GM18520 (cell line): ENCODE data around the gene KIAA1614.

ENCODE experiments used
- ATAC-seq: cut with Tn5 transposase; IDR thresholded peaks from one replicate; pipeline ENCODE4 v1.9.1; 2021; ENCODE audit not compliant: unreplicated experiment

Gene KIAA1614

DNA sequence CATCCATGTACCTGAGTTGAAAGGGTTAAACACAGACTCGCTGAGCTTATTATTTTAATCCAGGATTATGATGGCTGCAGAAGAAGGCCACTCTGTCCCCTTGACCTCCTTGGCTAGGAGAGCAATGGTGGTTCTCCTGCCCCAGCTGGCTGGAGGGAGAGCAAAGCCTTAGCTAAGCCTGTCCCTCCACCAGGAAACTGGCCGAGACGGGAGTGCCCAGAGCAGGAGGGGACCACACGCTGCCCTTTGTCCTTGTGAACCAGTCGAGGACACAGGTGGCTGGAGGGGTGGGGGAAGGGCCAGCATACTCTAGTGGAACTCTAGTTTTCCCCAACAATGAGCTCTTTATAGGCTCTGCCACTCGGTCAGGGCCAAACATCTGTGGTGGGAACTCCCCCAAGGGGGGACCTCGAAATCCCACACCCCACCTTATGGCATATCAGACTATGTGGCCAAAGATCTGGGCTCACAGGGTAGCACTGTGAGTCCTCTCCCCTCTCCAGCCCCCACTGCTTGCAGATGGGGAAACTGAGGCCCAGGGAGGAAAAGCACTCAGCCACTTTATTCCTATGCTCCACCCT is 12.9 kb downstream of the KIAA1614 start:
- ATAC-seq = no peak

DNA sequence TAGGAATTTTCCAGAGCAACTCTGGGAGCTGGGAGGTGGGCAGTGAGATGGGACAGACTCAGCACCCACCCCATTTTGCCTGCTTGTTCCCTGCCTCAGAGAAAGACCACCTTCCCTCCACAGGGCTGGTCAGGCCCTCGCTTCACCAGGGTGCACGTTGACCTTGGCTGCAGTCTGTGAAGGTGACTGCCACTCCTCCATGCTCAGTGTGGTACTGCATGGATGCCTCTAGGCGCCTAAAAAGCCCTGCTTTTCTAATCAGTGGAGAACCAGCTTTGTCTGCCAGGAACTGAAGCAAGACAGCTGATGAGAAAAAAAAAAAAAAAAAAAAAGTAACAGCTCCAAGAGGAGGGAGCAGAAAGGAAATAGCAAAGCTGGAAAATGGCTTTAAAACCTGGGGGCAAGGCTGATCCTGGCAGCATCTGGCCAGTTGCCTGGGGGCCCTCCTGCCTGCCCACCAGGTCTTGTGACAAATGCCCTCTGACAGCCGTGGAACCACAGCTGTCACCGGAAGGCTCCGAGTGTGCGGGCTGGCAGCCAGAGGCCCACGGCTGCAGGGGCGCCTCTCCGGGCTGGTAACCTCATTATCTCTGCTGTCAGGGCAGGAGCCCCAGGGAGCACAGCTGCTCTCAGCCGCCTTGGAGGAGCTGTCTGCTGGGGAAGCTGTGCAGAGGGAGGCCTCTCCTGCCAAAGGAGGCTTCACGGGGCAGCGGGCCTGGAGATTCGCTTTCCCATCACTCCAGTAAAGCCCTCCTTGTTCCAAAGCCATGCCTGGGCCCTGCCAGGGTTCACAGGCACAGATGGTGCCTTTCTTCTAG is 13.7 kb downstream of the KIAA1614 start:
- no peak for ATAC-seq

DNA sequence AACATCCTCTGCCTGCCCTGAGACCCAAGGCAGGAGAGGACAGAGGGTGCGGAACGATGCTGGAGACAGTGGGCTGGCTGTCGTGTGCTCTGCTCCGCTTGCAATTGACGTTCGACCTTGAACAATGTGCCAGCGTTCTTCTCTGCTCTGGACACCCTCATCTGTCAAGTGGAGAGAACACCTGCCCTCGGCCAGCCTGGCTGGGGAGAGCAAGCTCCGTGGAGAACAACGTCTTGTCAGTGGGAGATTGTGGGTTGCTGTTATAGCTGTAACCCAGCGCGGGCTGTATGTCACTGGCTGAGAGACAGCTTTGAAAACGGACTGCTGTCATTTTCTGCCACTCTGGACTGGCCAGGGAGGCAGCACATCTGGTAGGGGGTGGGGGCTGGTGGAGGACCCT is 14.7 kb downstream of the KIAA1614 start:
- ATAC-seq = no peak

DNA sequence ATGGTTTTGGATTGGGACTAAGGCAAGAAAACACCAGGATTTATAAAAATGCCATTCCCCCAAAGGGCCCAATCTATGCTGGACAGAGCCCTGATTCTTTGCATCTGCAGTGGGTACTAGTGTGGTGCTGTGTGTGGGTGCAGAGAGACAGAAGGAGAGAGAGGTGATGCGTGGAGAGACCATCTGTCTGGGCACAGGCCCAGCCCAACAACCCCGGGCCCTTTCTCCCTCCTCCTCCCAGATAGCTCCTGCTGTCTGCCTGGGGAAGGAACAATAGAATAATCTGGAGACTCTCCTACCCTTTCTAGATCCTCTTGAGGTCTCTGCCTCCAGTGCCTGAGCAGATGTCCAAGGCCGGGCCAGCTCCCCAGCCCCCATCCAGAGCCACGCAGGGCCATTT is 15.1 kb downstream of the KIAA1614 start:
- no peak for ATAC-seq

DNA sequence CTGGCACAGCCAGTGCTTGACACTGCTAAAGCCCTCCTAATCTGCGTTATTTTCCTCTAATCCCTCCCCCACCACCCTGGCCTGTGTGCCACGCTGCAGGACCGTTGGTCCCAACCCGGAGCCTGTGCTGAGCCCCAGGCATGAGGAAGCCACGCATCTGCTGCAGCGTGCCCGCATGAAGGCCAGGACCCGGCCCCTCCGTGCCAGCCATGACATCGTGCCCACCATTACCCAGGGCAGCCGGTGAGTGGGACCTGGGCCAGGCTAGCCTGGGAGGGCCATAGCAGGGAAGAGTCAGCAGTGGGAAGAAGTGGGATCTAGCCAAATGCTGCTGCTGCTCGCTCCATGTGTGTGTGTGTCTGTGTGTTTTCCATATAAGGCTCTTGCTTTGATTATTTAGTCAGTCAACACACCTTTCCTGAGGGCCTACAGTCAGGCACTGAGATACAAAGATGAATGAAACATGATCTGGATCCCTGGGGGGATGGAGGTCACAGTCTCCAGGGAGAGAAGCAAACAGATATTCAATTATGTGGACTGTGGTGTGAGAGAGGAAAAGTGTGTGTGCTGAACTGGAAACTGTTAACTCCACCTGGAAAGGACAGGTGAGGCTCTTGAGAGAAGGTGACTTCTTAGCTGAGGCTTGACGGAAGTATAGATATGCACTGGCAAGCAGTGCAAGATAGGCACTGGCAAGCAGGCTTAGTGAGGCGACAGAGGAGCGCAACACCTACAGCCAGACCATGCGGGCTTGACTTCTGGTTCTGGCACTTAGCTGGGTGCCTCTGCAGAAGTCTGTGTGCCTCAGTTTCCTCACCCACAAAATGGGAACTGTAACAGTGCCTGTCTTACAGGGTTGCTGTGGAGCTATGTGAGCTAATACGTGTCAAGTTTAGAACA is 15.9 kb downstream of the KIAA1614 start:
- no peak for ATAC-seq

DNA sequence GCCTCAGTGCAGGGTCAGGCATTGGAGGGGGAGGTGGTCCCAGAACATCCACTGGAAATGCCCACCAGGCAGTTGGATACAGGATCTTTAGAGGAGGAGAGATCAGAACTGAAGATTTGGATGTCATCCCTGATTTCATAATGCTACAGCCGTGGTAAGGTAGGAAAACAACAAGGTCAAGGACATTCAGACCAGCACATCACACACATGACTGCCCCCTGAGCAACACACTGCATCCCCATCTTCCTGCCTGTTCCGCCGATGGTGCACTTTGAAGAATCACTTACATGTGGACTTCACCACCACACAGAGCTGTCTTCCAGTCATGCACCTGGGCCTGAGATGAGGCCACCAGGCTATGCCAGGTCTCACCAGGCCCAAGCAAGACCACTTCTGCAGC is 16.7 kb downstream of the KIAA1614 start:
- no peak for ATAC-seq

DNA sequence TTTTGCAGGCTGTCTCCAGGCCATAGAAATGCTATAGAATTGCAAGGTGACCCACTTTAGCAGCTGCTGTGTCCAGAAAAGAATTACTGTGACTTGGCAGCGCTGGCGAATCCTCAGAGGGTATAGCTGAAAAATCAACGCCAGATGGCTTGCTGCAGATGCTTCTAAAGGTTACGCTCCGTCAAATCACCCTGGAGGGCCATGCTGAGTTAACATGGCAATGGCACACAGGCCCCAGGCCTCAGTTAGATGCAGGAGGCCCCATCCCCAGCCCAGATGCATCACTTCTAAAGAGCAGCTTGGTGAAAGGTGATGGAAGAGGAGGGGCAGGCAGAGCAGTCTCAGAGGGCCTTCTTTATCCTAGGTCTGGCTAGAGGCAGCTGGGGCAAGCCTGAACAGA is 18.0 kb downstream of the KIAA1614 start:
- ATAC-seq = no peak

DNA sequence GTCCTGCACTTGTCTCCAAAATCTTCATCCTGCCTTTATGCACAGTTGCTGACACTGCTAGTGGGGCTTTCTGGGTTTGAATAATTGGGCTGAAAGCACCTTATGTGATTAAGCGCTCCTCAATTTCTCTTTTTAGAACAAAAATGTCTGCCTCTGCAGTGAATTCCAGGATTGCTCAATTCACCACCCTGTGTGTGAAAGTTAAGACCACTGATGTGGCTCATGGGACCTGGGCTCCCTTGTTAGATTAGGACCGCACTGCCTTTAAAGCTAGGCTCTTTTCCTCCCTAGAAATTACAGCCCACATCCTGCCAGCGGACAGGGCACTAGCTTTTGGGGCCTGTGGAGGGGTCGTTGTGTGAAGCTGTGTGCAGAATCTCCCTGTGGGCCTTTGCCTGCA is 18.8 kb downstream of the KIAA1614 start:
- no peak for ATAC-seq

DNA sequence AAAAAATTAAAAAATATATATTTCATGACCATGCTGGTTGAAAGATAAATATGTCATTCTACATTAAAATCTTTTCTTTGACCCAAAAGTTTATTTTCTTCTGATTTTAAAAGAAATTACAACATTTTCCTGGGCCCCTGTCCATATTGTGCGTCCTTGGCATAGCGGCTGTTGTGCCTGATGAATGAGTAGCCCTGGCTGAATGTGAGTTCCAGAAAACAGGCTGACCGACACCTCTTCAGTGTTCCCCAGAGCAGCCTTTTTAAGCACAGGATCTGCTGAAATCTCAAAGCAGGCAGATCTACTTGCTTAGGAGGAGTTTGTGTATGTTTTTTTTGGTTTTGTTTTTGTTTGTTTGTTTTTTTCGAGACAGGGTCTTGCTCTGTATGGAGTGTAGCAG is 19.7 kb downstream of the KIAA1614 start:
- no peak for ATAC-seq

DNA sequence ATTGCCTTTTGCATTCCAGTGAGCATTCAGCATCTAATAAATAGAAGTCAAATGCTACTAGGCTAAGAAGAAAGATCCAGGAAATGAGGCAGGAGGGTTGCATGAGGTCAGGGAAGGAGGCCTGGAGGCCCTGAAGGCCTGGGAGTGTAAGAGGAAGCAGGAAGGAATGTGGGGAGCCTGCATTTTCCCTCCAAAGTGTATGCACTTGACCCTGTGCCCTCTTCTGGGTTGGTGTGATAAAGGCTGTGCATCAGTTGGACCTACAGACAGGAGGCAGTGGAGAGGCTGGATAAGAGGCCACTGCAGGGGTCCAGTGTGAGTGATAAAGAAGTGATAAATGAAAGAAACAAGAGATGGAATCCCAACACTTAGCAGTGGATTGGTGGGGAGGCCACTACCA is 20.4 kb downstream of the KIAA1614 start:
- no peak for ATAC-seq

DNA sequence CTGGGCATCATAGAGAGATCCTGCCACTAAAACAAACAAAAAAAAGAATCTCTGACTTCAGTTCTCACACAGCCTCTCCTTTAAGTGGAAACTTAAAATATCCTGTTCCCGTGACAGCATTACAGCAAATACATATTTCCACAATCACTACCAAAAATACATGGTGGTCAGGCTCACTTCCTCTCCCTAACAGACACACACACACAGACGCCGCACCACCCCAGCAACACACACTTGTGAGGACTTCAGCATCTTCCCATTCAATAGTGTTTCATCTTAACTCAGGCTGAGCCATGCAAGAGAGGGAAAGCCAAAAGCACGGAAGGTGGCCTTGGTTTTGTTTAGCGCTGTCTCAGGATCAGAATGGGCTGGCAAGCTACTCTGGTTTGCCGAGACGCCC is 21.9 kb downstream of the KIAA1614 start:
- ATAC-seq = no peak

DNA sequence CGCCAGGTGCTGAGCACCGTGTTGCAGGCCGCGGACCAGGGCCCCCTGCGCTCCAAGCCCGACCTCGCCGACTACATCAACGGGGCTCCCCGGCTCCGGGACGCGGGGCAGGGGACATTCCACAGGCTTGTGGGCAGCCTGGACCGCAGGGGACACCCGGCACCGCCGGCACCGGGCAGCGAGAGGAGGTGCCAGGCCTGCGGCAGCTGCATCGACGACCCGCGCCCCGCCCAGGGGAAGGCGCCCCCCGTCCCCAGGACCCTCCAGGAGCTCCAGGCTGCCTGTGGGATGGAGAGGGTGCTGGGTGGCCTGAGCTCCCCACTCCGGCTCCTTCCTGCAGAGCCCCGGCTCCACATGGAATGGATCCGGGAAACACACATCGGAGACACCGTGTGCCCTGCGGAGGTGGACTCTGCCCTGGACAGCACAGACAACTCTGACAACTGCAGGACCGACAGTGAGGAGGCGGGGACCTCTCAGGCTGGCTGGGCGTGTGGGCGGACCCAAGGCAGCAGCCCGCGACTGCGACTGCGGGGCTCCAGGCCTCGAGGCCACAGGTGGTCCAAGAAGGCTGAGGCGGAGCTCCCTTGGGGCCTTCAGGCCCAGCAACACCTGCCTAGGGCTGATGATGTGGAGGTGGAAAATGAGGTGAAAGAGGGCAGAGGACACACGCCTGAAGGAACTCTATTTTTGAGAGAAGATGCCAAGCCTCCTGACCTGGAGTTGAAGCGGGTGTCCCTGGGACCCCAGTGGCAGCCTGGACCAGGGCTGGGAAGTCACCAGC is 22.8 kb downstream of the KIAA1614 start:
- no peak for ATAC-seq

DNA sequence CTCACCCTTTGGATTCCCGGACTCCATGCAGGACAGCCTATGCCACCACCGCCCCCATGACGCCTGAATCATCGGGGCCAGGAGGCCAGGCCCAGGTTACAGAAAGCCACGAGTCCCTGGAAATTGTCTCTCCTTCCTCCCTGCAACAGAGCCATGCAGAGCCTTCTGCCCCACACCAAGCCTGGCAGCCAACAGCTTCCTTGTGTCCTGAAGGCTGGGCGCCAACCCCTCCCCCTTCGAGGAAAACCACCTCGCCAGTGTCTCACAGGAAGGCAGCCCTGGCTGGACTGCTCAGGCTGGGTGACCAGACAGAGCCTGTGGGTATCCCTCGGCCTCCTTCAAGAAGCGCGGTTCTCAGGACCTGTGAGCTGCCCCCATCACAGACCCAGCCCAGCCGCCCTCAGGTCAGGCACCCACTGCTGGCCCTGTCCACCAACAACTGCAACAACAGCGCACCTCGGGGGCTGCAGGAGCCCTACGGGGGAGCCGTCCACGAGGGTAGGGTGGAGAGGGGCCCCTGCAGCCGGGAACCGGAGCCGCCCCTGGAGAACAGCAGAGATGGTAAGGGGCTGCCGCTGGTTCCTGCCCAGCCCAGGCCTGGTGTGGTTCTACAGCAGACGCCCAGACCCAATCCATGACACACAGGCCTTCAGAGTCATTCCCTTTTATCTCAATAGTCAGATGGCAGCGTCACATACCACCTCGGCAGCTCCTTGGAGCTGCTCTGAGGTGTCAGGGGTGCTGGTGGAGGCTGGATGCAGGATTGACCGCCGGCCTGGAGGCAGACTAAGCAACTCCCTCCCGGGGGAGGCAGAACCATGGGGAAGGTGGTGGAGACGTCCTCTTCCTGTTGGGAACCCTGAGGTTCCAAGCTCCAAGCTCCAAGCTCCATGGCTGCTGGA is 23.7 kb downstream of the KIAA1614 start:
- ATAC-seq = no peak

DNA sequence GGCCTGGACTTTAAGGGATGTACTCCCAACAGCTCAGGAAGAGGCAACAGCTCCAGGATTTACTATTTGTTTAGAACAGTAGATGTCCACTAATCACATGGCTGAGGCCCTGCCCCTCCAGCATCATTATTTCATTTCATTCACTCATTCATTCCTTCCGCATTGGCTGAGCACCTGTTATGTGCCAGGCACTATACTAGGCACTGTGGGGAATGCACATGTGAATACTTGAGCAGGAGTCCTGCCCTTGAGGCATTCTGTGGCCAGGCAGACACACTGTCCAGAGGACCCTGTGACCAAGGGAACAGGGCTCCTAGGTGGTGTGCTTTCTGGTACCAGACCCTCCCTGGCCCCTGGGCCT is 24.3 kb downstream of the KIAA1614 start:
- ATAC-seq = no peak

DNA sequence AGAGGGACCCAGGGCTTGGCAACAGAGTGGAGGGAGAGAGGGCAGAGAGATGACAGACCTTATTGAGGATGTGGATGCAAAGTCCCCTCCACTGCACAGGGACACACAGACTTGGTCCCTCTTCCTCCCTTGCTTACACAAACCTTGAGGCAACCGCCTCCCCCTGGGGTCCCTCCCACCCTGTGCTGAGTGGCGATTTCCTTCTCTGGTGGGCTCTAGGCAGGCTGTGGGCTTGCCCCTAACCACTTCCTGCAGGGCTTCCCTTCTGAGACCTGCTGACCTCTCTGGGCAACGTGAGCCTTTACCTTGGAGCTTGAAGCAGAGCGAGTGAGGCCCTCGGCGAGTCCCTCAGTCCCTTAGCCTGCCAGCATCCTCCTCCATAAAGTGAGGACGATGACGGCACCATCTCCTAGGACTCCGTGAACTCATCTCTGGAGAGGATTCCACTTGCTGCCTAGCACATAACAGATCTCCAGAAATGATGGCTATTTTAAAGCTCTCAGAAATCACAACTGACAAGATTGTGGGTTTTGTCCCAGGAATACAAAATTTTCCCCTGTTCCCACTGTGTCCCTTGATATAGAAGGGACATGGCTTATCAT is 25.0 kb downstream of the KIAA1614 start:
- no peak for ATAC-seq

DNA sequence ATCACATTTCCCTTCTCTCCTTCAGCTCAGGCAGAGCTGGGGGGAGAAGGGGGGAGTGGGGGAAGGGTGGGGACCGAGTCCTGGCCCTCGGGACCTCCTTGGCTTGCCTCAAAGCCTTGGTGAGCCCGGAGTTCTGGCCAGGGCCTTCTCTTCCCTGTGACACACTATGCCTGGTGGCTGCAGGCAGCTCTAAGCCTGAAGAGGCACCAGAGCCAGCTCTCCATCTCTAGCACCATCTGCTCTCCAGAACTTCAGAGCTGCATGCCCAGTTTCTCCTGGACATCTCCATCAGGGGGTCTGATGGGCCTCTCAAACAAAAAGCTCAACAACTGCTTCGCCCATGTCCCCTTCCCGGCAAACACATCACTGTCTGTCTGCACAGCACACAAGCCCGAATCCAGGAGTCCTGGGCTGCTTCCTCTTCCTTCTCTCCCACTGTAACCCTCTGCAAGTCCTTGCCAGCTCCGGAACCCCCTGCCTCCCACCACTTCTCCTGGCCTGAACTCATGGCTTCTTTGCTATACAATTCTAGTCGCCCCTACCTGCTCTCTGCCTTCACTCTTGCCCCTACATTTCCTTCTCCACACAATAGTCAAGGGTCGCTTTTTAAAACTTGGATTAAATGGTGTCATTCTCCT is 26.5 kb downstream of the KIAA1614 start:
- no peak for ATAC-seq

DNA sequence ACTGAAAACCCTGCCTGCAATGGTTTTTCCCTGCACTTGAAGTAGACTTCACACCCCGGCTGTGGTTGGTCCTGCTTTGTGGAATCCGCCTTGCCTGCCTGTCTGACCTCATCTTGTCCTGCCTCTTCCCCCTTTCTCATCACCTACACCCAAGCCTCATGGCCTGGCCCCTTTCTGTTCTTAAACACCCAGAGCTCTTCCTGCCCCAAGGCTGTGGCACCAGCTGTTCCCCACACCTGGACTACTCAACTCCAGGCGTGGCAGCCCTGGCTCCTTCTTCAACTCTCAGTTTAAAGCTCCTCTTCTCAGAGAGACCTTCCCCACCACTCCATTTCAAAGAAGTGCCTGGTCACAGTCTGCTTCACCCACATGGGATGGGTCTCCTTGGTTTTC is 27.0 kb downstream of the KIAA1614 start:
- ATAC-seq = no peak

DNA sequence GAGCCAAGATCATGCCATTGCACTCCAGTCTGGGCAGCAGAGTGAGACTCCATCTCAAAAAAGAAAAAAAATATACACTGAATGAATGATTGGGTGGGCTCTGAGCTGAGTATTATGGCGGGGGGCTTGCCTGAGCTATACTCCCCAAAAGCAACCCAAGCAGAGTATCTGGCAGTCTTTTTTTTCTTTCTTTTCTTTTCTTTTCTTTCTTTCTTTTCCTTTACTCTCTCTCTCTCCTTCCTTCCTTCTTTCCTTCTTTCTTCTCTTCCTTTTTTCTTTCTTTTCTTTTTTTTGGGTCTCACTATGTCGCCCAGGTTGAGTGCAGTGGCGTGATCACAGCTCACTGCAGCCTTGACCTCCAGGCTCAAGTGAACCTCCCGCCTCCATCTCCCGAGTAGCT is 27.7 kb downstream of the KIAA1614 start:
- no peak for ATAC-seq

DNA sequence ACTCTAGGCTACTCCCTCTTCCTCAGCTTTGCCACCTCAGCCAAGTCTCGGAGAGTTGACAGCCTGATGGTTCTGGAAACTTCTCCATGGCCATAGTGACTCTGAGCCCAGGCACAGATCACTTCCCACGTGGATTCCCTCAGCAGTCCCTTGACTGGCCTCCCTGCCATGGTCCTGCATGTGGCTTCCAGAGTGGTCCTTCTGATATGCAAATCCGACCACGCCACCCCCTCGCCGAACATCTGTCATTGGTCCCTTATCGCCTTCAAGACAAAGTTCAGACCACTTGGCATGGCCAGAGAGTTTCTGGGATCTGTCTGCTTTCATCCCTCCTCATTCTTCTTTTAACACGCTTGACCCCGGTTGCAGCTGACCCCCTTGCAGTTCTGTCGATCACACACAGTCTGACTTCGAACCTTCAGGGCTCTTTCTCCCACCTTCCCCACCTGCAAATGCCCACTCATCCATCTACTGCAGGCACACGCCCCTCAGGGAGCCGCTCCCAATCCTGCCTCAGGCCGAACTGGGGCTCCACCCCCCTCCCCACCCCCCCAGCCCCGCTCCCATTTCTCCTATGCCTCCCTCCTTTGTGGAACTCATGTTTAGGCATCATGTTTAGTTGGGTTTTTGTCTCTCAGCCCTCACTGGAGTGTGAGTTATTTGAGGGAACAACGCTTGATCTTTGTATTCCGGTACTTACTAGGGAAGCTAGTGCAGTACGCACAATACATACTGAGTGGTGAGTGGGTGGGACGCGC is 29.0 kb downstream of the KIAA1614 start:
- ATAC-seq = no peak
